NCI-H1048 (cell line): ENCODE measurements around the gene RNU7-1.

Source experiments
- DNase-seq: peaks from one replicate; lab custom pipeline; 2025; lab: John Stamatoyannopoulos, UW

The RNU7-1 gene

DNA sequence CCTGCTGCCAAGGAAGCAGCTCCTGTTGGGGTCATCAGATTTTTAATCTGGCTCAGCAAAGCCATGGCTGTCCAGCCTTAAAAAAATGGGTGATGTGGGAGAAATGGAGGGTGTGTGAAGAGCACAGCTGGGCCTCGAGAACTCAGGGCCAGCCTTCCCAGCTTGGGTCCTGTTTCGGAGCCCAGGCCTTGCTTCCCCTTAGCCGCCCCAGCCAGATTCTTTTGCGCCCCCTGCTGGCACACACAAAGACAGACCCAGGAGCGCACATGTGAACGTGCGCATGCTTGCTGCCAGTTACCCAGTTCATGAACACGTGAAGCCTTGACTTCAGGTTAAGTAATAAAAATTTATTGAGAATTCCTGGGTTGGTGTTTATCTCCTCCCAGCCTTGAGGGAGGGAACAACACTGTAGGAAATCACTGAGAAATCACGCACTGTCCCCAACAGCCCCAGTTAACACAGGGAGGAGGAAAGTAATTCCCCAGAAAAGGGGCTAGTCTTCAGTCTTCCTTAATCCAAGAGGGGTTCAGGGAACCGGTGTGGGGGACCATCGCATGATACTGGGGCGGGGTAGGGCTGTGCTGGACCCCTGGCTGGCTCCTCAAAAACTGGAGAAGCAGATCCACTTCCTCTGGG is 21.5 kb downstream of the RNU7-1 start:
- peak; percentile 60 for DNase-seq

DNA sequence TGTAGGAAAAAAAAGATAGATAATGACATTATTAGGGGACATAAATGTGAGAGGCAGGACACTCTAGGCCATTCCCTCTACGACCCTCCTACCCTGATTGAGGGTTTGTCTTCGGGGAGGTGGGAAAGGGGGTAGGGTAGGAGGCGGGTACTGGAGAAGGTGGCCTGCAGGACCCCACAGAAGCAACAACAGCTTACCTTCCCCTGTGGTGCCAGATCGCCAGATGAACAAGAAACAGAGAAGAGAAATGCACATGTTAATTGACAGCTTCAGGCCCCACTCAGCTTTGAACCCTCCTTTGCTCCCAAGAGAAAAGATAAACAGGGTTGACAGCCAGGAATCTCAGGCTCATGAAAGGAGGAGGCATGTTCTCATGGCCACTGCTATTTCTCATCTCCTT is 22.1 kb downstream of the RNU7-1 start:
- no peak for DNase-seq

DNA sequence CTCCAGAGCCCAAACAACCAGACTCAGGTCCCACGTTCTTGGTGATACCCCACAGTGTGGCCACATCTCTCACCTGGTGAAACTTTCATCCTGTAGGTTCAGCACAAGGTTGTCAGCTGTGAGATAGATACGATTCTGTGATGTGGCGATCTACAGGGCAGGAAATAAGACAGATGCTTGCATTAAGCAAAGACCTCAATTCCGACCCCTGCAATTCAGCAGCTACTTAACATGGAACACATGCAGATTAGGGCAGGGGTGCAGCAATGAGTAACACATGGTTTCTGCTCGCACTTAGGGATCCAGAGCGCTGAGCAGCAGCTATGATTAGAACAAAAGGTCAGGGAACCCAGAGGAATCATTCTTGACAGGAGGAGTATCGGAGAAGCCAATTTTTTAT is 22.7 kb downstream of the RNU7-1 start:
- DNase-seq: no peak

- no peak for DNase-seq
Observed at GRCh38 chr12:6967651-6968100, 24.1 kb downstream of the RNU7-1 start.

GRCh38 chr12:6968426-6968825 is 24.8 kb downstream of the RNU7-1 start:
- no peak for DNase-seq

DNA sequence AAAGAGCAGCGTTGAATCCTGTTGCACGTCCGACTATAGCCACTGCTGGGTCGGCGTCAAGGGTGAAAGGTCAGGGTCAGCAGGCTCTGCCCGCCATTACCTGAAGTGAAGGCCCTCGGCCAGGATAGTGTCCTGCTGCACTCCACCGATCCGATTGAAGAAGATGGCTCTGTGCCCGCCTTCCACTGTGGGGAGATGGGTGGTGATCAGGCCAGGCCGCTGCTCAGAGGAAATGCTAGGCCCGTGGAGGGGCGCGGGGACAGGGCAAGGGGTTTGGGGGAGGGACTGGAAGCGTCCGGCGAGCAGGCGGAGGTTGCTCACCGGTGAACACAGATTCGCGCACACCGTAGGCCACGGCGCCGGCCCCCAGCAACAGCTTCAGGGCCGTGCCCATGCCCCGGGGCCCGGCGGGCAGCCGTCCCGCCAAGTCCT is 26.5 kb downstream of the RNU7-1 start:
- no peak for DNase-seq

DNA sequence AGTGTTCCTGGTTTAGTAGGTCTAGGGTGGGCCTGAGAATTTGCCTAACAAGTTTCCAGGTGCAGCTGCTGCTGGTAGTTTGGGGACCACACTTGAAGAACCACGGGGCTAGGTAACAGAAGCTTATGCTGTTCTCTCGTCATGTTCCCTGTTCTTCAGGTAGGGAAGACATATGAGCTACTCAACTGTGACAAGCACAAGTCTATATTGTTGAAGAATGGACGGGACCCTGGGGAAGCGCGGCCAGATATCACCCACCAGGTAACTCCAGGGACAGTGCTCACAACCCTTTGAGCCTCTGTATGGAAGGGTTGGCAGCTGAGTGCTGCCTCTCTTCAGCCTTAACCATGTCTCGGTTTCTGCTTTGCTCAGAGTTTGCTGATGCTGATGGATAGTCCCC is 30.6 kb downstream of the RNU7-1 start:
- DNase-seq: no peak

DNA sequence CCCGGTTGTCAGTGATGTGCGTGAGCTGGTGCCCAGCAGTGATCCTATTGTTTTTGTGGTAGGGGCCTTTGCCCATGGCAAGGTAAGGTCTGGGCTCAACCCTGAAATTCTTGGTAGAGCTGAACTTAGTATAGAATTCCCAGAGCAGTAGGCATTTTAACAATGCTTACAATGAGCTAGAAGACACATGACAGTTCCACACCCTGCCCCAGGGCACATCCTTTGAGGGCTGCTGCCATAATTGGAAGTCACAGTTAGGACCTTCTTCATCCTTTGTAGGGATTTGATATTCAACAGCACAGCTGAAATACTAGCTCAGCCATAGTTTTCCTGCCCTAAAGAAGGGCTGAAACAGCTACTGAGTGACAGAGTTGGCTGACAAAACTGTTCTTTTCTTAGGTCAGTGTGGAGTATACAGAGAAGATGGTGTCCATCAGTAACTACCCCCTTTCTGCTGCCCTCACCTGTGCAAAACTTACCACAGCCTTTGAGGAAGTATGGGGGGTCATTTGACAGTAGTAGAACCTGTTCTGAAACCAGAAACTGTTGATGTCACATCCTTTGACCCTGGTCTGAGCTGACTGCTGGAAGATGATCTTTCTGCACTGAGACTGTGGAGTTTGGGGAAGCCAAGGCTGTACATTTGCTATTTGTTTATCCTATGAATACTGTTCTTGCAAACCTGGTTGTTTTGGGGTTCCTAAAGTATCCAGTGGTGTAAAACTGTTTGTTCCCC is 31.8 kb downstream of the RNU7-1 start:
- no peak for DNase-seq

GRCh38 chr12:6977653-6978052 is 34.0 kb downstream of the RNU7-1 start:
- DNase-seq: no peak

DNA sequence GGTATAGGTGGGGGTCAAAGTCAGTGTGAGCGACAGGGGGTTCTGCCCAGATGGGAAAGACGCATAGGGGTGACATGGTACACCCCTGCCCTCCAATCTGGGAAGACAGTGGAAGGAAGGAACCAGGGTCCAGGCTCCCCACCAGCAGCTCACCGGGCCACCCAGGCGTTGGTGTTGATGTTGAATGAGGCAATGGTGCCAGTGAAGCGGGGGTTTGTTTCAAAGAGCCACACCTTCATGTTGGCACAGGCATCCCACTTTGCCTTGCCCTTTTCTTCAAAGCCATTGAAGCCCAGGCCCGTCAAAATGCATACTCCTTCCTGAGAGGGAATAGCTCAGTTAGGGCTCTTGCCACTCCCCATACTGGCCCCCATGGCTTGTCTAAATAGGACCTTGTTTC is 34.6 kb downstream of the RNU7-1 start:
- DNase-seq: no peak

DNA sequence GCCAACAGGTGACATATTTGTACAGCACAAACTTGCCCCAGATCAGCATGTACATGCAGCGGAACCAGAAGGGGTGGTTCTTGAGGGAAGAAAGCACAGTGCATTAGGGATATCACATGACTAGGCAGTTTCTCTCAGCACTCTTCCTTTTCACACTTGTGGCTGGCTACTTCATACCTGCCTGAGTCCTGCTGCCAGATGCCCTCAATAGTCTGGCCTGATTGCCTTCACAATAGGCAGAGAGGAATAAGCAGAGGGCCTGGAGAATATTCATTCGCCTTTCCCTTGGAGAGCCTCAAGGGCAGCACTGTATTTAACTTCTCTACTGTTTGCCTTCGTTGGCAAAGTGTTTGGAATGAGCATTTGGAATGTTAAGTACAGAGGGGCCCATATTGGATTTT is 35.0 kb downstream of the RNU7-1 start:
- no peak for DNase-seq

GRCh38 chr12:6979021-6979420 is 35.4 kb downstream of the RNU7-1 start:
- DNase-seq: no peak

DNA sequence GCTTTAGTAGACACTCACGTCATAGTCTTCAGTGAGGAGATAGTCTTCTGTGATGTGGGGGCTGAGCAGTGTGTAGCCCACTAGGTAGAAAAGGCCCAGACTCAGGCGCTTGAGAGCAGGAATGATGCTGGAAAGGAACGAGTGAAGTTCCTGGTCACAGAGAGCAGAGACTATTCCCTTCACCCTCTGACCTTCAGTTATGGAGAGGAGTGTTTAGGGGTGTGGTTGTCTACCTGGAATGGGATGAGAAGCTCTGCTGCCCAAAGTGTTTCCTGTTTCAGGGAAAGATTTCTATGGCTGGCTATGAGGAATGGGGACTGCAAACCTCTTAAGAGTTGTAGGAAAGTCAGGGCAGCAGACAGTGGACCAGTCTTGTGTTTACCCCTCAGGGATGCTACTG is 35.8 kb downstream of the RNU7-1 start:
- DNase-seq: no peak

DNA sequence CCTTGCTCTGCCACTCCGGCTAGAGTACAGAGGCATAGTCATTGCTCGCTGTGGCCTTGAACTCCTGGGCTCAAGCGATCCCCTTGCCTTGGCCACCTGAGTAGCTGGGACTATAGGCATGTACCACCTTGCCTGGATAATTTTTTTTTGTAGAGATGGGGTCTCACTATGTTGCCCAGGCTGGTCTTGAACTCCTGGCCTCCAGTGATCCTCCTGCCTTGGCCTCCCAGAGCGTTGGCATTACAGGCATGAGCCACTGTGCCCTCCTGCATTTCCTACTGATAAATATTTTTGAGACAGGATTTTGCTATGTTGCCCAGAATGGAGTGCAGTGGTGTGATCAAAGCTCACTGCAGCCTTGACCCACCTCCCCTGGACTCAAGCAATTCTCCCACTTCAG is 36.5 kb downstream of the RNU7-1 start:
- no peak for DNase-seq

DNA sequence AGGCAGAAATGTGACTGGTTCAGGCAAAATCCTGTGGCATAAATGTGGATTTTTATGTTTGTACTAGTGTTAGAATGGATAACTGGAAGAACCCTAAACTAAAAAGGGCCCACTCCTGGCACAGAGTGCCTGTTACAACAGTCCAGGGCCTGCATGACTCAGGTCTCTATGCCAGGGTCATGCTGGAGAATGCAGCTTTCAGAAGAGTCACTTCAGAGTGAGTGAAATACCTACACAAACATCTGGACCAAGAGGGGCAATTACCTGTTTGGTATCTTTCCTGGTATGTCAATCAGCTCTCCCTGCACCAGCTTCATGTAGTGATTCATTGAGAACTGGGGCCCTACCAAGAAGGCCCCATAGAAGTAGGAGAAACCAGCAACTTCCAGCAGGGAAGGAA is 37.1 kb downstream of the RNU7-1 start:
- DNase-seq: no peak

- no peak for DNase-seq
Observed at GRCh38 chr12:6981152-6982052, 37.8 kb downstream of the RNU7-1 start.

GRCh38 chr12:6982532-6982931 is 38.9 kb downstream of the RNU7-1 start:
- no peak for DNase-seq

GRCh38 chr12:6987956-6988553 is 44.4 kb downstream of the RNU7-1 start:
- DNase-seq: no peak
